ENCODE data around the gene ZNF573.

The ZNF573 gene

GRCh38 chr19:37695144-37695899, 84.1 kb downstream of the ZNF573 start:
- no peak for DNase-seq (ENCODE audit: low spot score)

GRCh38 chr19:37692956-37693620, 86.3 kb downstream of the ZNF573 start:
- no peak for DNase-seq (ENCODE audit: low spot score)

GRCh38 chr19:37691881-37692504, 87.4 kb downstream of the ZNF573 start:
- peak; percentile 85 for DNase-seq (ENCODE audit: low spot score)
